ENCODE measurements around the gene C1orf216. TPM values are rescaled to one million over a fixed set of nuclear protein-coding genes. Genes with fewer than 3 reads are reported as not detected.
"Not testable (repeated sequence)": the region's sequence is repeated elsewhere in the genome, so short reads cannot be mapped to it uniquely, and the experiment has no call there.

Gene C1orf216
- total RNA-seq, 2 experiments from 2014 or later: 4.0 to 5.2 TPM

DNA sequence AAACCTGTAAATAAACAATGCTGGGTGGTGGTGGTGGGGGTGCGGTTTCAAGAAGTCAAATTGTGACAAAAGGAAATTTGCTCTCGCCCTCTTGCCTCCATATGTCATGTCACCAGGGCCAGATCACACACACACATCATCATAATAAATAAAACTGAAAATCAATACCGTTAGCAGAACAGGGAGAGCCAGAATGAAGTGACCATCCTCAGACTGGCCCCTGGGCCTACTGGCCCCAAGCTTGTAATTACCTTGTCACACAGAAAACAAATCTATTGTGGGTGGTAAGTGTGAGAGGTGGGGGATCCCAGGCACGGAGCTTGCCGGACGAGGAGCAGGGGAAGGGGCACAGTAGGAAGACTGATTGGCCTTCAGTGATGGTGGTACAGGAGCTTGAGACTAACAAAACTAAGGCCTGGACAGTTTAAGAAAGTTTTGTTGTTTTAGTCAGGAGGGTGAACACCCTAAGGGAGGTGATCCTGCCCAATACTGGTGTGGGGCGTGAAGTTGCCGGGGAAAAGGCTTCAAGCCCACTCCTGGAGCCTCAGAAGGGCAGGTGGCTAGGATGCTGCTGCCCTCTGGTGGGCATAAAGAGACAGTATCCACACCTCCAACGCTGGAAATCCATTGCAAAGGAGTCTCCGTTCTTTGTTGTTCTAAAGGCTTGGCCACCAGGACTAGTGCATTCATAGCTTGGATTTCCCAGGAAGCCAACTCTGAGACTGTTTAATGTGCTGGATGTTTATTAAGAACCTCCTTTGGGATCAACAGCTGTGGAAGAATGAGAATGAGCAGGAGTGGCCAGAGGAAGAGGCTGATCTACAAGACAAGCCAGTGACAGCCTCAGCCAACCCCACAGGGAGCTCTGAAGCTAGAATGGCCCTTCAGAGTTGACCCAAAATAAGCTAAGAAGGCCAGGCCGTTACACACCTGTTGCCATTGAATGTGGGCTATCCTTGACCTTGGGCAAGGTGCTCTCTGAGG lies 8.1 kb upstream of the C1orf216 start:
- H3K36me3 Mint-ChIP-seq (ENCODE audit: low read depth): peaks cover 6% of the 10 kb centered on the region
- H3K4me3 Mint-ChIP-seq: no peak overlapping the region
- H3K27ac Mint-ChIP-seq: no peak overlapping the region
- no peaks in the 10 kb centered on the region for H3K27me3 Mint-ChIP-seq (ENCODE audit: low read depth)
- intact Hi-C loops (cut with micrococcal nuclease): loop anchor here (1.0 kb wide), 1 partner anchor 157 kb away; no protein-coding TSS in a partner anchor
- no peaks in the 10 kb centered on the region for H3K9me3 Mint-ChIP-seq
- CTCF ChIA-PET: interaction anchor here (0.5 to 6.7 kb wide), 27 partner anchors 11 to 576 kb away, joined by 3 to 69 read pairs (median 4); partner anchors contain the start of genes CLSPN and TFAP2E
- H3K4me1 Mint-ChIP-seq (ENCODE audit: low read depth): no peaks in the 10 kb centered on the region
- DNase-seq: peak; percentile 54

DNA sequence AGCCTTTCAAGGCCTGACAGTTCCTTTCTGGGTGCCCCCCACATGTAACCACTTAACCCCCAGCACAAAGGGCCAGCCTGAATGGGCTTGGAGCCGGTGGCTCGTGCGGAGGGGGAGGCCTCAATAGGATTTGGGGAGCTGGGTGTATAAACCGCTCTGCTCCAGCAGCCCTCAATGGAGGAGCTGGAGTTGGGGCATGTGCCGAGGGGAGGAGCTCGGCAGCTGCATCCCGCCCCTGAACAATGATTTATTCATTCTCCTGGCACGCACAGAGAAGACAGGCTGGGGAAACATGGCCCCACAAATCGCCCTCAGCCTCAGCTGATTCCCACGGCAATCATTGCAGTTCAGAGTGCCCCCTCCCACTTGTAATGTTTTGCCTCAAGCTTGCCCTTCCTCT lies 6.9 kb upstream of the C1orf216 start:
- intact Hi-C loops (cut with micrococcal nuclease): no loop called here
- Mint-ChIP-seq H3K27ac (no peak overlapping the region), H3K9me3 (no peaks in the 10 kb centered on the region), H3K4me1 (ENCODE audit: low read depth) (no peaks in the 10 kb centered on the region), H3K4me3 (no peak overlapping the region), H3K27me3 (ENCODE audit: low read depth) (no peaks in the 10 kb centered on the region), H3K36me3 (ENCODE audit: low read depth) (peaks cover 3% of the 10 kb centered on the region)
- no peak for DNase-seq
- CTCF ChIA-PET: interaction anchor here (1.1 to 6.7 kb wide), 8 partner anchors 8 to 294 kb away, joined by 3 to 69 read pairs (median 7); partner anchors contain the start of gene CLSPN

DNA sequence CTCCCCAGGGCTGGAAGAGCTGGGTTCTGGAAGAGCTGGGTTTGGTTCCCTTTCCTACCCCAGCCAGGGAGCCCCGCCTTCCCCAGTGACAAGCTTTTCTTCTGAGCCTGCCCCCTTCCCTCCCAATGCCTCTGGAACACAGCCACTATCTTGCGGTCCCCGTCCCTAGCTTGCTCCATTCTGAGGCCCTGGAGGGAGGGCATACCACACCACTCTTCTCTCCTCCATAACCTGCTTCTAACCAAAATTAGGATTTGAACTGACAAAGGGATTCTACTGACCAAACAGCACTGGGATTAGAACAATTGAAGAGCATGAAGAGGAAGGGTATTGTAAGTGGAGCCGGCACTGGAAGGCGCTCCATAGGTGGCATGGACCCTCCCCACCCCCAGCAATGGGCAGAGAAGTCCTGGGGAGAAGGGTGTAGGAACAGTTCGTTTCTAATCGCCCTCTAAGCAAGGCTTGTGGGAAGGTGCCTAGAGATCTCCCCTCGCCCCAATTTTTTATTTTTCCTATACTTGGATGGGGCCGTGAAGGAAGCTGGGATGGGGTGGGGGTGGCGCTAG lies 690 bp downstream of the C1orf216 start:
- Mint-ChIP-seq H3K4me1 (ENCODE audit: low read depth) (peaks cover 24% of the 10 kb centered on the region), H3K36me3 (ENCODE audit: low read depth) (peaks cover 9% of the 10 kb centered on the region), H3K9me3 (no peaks in the 10 kb centered on the region), H3K27ac (peak overlapping the region; percentile 25), H3K27me3 (ENCODE audit: low read depth) (no peaks in the 10 kb centered on the region), H3K4me3 (peak overlapping the region; percentile 71)
- CTCF ChIA-PET: interaction anchor here (4.0 to 6.2 kb wide), 3 partner anchors 9 to 150 kb away, joined by 36 to 69 read pairs (median 68); partner anchors contain the start of gene CLSPN
- peak; percentile 17 for DNase-seq
- intact Hi-C loops (cut with micrococcal nuclease): loop anchor here (2.0 to 10.0 kb wide), 3 partner anchors 77 to 853 kb away; partner anchors contain the start of genes PSMB2 and SFPQ

DNA sequence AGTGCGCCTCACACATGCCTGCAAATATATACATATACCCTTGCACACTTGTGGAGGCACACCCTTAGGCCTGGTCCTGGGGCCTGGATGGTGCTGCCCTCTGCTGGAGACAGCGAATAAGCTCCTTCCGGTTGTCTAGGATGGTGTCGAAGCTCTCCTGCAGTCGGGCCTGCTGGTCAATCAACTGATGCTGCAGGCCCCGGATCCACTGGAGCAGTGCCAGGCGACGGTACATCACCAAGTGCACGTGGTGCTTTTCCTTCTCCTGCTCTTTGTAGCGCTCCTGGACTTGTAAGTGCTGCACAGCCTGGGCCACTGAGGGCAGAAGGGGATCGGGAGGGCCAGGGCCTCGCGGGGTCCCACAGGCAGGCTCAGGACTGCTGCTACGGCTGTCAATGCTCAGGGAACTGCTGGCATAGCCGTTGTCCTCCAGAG lies 3.1 kb downstream of the C1orf216 start:
- Mint-ChIP-seq H3K27ac (no peak overlapping the region), H3K4me1 (ENCODE audit: low read depth) (peaks cover 24% of the 10 kb centered on the region), H3K27me3 (ENCODE audit: low read depth) (no peaks in the 10 kb centered on the region), H3K4me3 (peak overlapping the region; percentile 42), H3K9me3 (no peaks in the 10 kb centered on the region), H3K36me3 (ENCODE audit: low read depth) (peaks cover 8% of the 10 kb centered on the region)
- DNase-seq: peak; percentile 88
- intact Hi-C loops (cut with micrococcal nuclease): loop anchor here (1.0 to 10.0 kb wide), 5 partner anchors 7 to 851 kb away; partner anchors contain the start of gene SFPQ
- CTCF ChIA-PET: interaction anchor here (0.6 to 6.2 kb wide), 31 partner anchors 9 to 316 kb away, joined by 3 to 69 read pairs (median 6); partner anchors contain the start of gene CLSPN

DNA sequence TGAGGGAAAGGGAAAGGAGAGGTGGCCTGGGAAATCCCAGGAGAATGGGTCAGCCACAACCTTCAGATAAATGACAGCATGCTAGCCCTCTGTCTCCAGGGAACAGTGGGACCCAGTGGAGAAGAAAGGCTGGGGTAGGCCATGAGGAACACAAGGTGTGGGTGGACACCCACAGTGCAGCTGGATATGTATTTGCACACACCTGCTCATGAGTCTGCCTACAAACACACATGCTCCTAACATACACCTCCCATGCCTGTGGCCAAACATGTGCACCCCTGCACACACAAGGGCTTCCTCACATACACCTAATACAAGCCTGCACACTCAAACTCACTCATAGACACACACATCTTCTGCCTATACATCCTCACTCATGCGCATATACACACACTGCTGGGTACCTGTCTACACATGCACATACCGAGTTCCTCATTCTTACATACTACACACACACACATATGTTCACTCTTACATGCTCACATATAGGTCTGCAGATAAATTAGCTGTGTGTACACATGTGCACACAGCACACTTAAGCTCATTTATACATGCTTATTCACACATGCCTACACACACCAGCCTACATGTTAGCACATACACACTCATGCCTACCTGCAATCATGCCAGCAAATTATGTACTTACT lies 3.6 kb downstream of the C1orf216 start:
- no peaks in the 10 kb centered on the region for H3K9me3 Mint-ChIP-seq
- CTCF ChIA-PET: interaction anchor here (0.5 to 6.2 kb wide), 29 partner anchors 8 to 266 kb away, joined by 3 to 69 read pairs (median 6); partner anchors contain the start of gene CLSPN
- peaks cover 8% of the 10 kb centered on the region for H3K36me3 Mint-ChIP-seq (ENCODE audit: low read depth)
- H3K4me1 Mint-ChIP-seq (ENCODE audit: low read depth): peaks cover 24% of the 10 kb centered on the region
- H3K27ac Mint-ChIP-seq: no peak overlapping the region
- H3K27me3 Mint-ChIP-seq (ENCODE audit: low read depth): no peaks in the 10 kb centered on the region
- no peak for DNase-seq
- no peak overlapping the region for H3K4me3 Mint-ChIP-seq
- intact Hi-C loops (cut with micrococcal nuclease): loop anchor here (1.0 to 10.0 kb wide), 4 partner anchors 146 to 850 kb away; partner anchors contain the start of gene SFPQ

DNA sequence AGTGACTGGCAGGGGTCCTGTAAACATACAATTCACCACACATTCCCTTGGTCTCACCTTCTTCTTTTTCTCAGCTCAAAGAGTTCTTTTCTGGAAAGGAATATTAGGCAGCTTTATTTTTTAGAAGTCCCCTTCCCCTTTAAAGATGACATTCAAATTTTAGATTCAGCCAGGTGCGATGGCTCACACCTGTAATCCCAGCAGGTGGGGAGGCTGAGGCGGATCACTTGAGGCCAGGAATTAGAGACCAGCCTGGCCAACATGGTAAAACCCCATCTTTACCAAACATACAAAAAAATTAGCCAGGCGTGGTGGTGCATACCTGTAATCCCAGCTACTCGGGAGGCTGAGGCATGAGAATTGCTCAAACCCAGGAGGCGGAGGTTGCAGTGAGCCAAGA lies 7.6 kb downstream of the C1orf216 start:
- not testable (repeated sequence) for DNase-seq; H3K4me3 Mint-ChIP-seq; H3K27ac Mint-ChIP-seq; H3K9me3 Mint-ChIP-seq; H3K36me3 Mint-ChIP-seq (ENCODE audit: low read depth)
- intact Hi-C loops (cut with micrococcal nuclease): loop anchor here (10.0 kb wide), 1 partner anchor 846 kb away; no protein-coding TSS in a partner anchor
- peaks cover 26% of the 10 kb centered on the region for H3K27me3 Mint-ChIP-seq (ENCODE audit: low read depth)
- peaks cover 22% of the 10 kb centered on the region for H3K4me1 Mint-ChIP-seq (ENCODE audit: low read depth)
- CTCF ChIA-PET: interaction anchor here (1.0 kb wide), 1 partner anchor 101 kb away, joined by 3 read pairs; no protein-coding TSS in a partner anchor

DNA sequence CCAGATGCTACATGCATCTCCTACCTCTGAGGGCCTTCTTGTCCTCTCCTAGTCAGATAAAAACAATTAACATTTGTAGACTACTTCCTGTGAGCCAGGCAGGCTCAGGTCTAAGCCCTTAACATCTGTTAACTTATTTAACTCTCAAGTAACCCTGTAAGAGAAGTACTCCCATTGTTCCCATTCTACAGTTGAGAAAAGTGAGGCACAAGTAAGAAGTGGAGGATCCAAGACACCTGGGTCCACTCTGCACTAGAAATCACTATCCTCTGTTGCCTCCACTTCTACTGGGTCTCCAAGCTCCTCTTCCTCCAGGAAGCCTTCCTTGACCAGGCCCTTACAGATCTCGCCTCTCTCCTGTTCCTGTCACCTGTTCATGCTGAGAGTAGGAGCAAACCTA lies 9.7 kb downstream of the C1orf216 start:
- peak overlapping the region; percentile 51 for H3K4me3 Mint-ChIP-seq
- peaks cover 14% of the 10 kb centered on the region for H3K4me1 Mint-ChIP-seq (ENCODE audit: low read depth)
- peaks cover 34% of the 10 kb centered on the region for H3K27me3 Mint-ChIP-seq (ENCODE audit: low read depth)
- DNase-seq: no peak
- CTCF ChIA-PET: interaction anchor here (1.2 kb wide), 1 partner anchor 258 kb away, joined by 3 read pairs; no protein-coding TSS in a partner anchor
- H3K27ac Mint-ChIP-seq: no peak overlapping the region
- intact Hi-C loops (cut with micrococcal nuclease): loop anchor here (1.0 kb wide), 1 partner anchor 7 kb away; no protein-coding TSS in a partner anchor
- no peaks in the 10 kb centered on the region for H3K9me3 Mint-ChIP-seq
- H3K36me3 Mint-ChIP-seq (ENCODE audit: low read depth): no peaks in the 10 kb centered on the region

DNA sequence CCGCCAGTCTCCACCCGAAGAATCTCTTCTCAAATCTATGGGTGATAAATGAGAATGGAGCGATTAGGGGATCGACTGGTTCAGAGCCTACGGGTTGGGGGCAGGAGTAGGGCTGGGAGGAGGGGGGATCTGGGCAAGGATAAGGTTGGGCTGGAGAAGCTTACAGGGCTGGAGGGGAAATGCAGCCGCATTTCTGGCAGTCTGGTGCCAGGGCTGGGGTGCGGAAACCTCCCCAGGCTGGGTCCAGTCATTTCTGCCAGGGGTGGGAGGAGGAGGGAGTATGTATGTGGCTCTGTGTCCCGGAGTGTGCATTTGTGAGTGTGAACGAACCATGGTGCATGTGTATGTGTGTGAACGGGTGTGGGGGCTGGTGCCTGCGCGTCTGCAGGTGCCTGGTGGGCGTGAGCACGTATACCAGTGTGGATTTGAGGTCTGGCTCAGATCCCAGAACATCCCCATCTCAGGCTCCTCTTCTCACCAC lies 10.2 kb downstream of the C1orf216 start:
- Mint-ChIP-seq H3K4me3 (peak overlapping the region; percentile 51), H3K36me3 (ENCODE audit: low read depth) (no peaks in the 10 kb centered on the region), H3K27ac (no peak overlapping the region), H3K27me3 (ENCODE audit: low read depth) (peaks cover 34% of the 10 kb centered on the region), H3K9me3 (no peaks in the 10 kb centered on the region), H3K4me1 (ENCODE audit: low read depth) (peaks cover 14% of the 10 kb centered on the region)
- CTCF ChIA-PET: interaction anchor here (1.2 kb wide), 1 partner anchor 258 kb away, joined by 3 read pairs; no protein-coding TSS in a partner anchor
- peak; percentile 36 for DNase-seq
- intact Hi-C loops (cut with micrococcal nuclease): loop anchor here (1.0 kb wide), 1 partner anchor 8 kb away; no protein-coding TSS in a partner anchor

DNA sequence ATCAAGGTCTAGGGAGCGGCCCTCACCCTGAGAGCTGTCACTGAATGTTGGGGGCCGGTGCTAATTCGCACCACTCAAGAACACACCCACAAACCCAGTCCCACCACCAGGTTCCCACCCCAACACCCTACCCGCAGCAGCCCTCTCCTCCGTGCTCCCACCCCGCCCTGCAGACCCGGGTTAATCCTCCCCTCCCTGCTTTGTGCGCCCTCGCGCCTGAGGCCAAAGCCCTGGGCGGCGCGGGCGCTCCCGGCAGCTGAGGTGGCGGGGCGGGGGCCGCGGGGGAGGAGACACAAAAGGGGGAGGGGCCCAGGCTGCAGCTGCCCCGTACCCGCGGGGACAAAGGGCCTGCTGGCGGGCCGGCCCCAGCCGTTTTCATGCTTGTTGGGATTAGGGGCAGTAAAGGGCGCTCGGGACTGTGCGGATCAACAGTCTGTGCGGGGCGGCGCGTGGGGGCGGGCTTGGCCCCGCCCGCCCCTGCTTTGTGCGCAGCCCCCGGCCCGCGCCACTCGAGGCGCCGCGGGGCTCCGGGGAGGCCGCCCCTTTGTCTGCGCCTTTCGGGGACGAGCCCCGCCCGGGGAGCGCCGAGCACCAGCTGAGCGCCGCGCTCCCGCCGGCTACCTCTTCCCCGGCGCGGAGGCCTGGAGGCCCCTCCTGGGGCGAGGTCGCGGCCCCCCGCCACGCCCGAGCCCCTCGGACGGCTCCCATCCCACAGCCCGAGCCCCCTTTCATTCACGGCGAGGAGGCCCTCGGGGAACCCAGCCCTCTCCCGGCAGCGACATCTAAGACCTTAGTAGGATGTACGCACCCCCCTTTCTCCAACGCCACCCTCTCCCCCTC lies 10.9 kb downstream of the C1orf216 start:
- intact Hi-C loops (cut with micrococcal nuclease): loop anchor here (1.0 kb wide), 1 partner anchor 8 kb away; no protein-coding TSS in a partner anchor
- peaks cover 14% of the 10 kb centered on the region for H3K4me1 Mint-ChIP-seq (ENCODE audit: low read depth)
- H3K27me3 Mint-ChIP-seq (ENCODE audit: low read depth): peaks cover 36% of the 10 kb centered on the region
- no peaks in the 10 kb centered on the region for H3K9me3 Mint-ChIP-seq
- CTCF ChIA-PET: interaction anchor here (1.2 to 1.9 kb wide), 2 partner anchors 8 to 257 kb away, joined by 3 to 6 read pairs; no protein-coding TSS in a partner anchor
- H3K4me3 Mint-ChIP-seq: peak overlapping the region; percentile 55
- H3K27ac Mint-ChIP-seq: no peak overlapping the region
- H3K36me3 Mint-ChIP-seq (ENCODE audit: low read depth): no peaks in the 10 kb centered on the region
- peak; percentile 17 for DNase-seq

DNA sequence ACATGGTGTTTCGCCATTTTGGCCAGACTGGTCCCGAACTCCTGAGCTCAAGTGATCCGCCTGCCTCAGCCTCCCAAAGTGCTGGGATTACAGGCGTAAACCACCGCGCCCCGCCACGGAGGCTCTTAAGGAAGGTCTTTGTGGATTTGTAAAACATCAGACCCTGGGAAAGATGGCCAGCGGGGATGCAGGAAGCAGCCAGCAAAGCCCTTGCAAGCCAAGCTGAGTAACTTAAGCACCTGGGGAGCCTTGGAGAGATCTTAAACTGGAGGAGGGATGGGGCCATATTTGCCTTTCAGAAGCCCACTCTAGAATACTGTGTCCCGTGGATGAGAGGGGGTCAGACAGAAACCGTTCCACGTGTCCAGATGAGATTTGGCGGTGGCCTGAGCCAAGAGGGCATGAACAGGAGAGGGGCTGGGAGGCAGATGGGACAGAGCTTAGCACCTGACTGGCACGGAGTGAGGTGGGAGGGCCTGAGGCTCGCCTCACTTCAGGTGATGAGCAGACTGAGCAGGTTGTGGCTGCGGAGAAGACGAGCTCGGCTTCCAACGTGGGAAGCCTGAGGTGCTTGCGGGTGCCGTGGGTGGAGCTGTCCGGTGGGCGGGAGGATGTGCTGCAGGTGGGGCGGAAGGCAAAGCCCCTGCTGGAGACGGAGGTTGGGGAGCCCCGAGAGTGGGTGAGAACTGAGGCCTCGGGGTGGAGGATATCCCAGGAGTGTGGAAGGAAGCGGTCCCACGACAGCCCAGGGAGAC lies 11.7 kb downstream of the C1orf216 start:
- CTCF ChIA-PET: interaction anchor here (1.9 kb wide), 1 partner anchor 9 kb away, joined by 6 read pairs; no protein-coding TSS in a partner anchor
- Mint-ChIP-seq H3K27me3 (ENCODE audit: low read depth) (peaks cover 39% of the 10 kb centered on the region), H3K27ac (no peak overlapping the region), H3K9me3 (no peaks in the 10 kb centered on the region), H3K4me1 (ENCODE audit: low read depth) (peaks cover 14% of the 10 kb centered on the region), H3K36me3 (ENCODE audit: low read depth) (no peaks in the 10 kb centered on the region), H3K4me3 (peak overlapping the region; percentile 55)
- peak; percentile 26 for DNase-seq
- intact Hi-C loops (cut with micrococcal nuclease): no loop called here
